ENCODE results near the gene SLC27A6. TPM values are rescaled to one million over a fixed set of nuclear protein-coding genes. Genes with fewer than 3 reads are reported as not detected.

SLC27A6 gene
- total and polyA plus RNA-seq, 10 donors = 0.06 to 1.2 (median 0.35) TPM; not detected in 6

DNA sequence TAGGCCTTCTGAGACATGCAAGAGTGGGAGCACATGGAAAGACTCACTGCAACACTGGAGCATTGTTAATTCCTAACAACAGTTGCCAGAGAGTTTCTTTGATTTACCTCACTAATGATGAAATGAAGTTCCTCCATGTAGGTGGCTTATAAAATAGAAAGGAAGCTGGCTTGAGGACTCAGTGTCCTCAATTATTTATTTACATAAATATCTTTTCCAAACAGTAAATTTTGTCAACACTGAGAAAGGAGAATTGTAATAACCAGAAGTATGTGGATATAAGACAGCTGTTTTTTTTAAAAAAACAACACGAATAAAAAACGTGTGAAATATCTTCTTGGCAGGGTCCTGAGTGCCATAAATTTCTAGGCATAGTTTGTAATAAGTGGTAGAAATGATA, 9.1 kb upstream of the SLC27A6 start:
- Histone ChIP-seq H3K4me1 (no peaks in the 10 kb centered on the region), H3K27ac (no peak overlapping the region), H3K27me3 (replicated peaks in 1 of 7) (no peaks in the 10 kb centered on the region), H3K36me3 (no peaks in the 10 kb centered on the region), H3K4me3 (no peak overlapping the region), H3K9me3 (peaks cover 0 to 14% (median 3%) of the 10 kb centered on the region in 8 donors)
- WGBS, 5 donors = 60 to 91% (median 69%) methylated on average over 2 of the region's 2 CpGs
- TF ChIP-seq, protein P1, sequence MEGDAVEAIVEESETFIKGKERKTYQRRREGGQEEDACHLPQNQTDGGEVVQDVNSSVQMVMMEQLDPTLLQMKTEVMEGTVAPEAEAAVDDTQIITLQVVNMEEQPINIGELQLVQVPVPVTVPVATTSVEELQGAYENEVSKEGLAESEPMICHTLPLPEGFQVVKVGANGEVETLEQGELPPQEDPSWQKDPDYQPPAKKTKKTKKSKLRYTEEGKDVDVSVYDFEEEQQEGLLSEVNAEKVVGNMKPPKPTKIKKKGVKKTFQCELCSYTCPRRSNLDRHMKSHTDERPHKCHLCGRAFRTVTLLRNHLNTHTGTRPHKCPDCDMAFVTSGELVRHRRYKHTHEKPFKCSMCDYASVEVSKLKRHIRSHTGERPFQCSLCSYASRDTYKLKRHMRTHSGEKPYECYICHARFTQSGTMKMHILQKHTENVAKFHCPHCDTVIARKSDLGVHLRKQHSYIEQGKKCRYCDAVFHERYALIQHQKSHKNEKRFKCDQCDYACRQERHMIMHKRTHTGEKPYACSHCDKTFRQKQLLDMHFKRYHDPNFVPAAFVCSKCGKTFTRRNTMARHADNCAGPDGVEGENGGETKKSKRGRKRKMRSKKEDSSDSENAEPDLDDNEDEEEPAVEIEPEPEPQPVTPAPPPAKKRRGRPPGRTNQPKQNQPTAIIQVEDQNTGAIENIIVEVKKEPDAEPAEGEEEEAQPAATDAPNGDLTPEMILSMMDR (IDR thresholded peaks at IDR 0.05 in 8 of 11, conservative IDR thresholded peaks at IDR 0.05 in 3 of 11) = no peak
- no peak for TF ChIP-seq POLR2A (IDR thresholded peaks at IDR 0.05)
- no peak for TF ChIP-seq POLR2AphosphoS5 (IDR thresholded peaks at IDR 0.05)
- intact Hi-C loops (cut with DNase I; ENCODE audit: low total_unique reads) = no loop called here
- DNase-seq = no peak

DNA sequence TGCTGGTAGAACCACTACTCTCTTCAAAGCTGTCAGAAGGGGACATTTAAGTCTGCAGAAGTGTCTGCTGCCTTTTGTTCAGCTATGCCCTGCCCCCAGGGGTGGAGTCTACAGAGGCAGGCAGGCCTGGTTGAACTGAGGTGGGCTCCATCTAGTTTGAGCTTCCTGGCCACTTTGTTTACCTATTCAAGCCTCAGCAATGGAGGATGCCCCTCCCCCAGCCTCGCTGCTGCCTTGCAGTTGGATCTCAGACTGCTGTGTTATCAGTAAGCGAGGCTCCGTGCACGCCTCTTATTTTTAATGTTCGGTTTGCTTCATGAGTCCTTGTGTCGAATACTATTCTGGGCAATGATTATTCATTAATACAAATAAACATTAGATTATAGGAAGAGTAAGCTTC, 3.1 kb upstream of the SLC27A6 start:
- peaks cover 0 to 14% (median 3%) of the 10 kb centered on the region in 8 donors for H3K9me3 ChIP-seq
- no peak overlapping the region for H3K4me3 ChIP-seq
- TF ChIP-seq POLR2A (IDR thresholded peaks at IDR 0.05) (no peak), POLR2AphosphoS5 (IDR thresholded peaks at IDR 0.05) (no peak)
- TF ChIP-seq, protein P1 (IDR thresholded peaks at IDR 0.05 in 8 of 11, conservative IDR thresholded peaks at IDR 0.05 in 3 of 11) = no peak
- H3K4me1 ChIP-seq = peaks cover 0 to 10% (median 3%) of the 10 kb centered on the region in 6 donors
- H3K27me3 ChIP-seq (replicated peaks in 1 of 7) = peaks cover 0 to 26% (median 4%) of the 10 kb centered on the region in 7 donors
- no peak overlapping the region for H3K27ac ChIP-seq
- H3K36me3 ChIP-seq = no peaks in the 10 kb centered on the region
- intact Hi-C loops (cut with DNase I; ENCODE audit: low total_unique reads) = no loop called here
- 78 to 91% (median 86%) methylated on average over 6 of the region's 6 CpGs for WGBS, 5 donors
- DNase-seq = no peak

DNA sequence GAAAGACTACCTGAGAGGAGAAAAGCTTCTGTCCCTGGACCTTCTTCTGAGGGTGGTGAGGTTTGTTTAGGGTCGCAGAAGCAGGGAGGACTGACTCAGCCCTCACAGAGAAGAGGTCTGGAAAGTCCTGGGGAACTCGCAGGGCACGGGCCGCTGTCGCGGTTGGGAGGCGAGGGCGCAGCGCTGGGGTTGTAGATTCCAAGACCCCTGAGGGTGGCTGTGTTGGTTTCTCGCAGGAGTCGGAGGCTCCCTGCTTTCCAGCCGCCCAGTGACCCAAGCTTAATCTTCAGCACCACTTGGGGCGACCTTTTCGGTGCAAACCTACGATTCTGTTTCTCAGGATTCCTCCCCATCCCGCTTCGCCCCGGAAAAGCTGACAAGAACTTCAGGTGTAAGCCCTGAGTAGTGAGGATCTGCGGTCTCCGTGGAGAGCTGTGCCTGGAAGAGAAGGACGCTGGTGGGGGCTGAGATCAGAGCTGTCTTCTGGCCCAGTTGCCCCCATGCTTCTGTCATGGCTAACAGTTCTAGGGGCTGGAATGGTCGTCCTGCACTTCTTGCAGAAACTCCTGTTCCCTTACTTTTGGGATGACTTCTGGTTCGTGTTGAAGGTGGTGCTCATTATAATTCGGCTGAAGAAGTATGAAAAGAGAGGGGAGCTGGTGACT, 482 bp downstream of the SLC27A6 start:
- no peak for TF ChIP-seq POLR2AphosphoS5 (IDR thresholded peaks at IDR 0.05)
- no peak for TF ChIP-seq POLR2A (IDR thresholded peaks at IDR 0.05)
- TF ChIP-seq, protein P1 (IDR thresholded peaks at IDR 0.05 in 8 of 11, conservative IDR thresholded peaks at IDR 0.05 in 3 of 11) = no peak
- peaks cover 0 to 10% (median 3%) of the 10 kb centered on the region in 6 donors for H3K4me1 ChIP-seq
- H3K9me3 ChIP-seq = peaks cover 0 to 5% (median under 1%) of the 10 kb centered on the region in 8 donors
- intact Hi-C loops (cut with DNase I; ENCODE audit: low total_unique reads) = no loop called here
- H3K4me3 ChIP-seq = peak overlapping the region in 2 of 8 donors; percentile 15 to 49
- DNase-seq = peak; percentile 67
- no peak overlapping the region for H3K27ac ChIP-seq
- H3K27me3 ChIP-seq (replicated peaks in 1 of 7) = peaks cover 0 to 26% (median 4%) of the 10 kb centered on the region in 7 donors
- WGBS, 5 donors = 46 to 66% (median 61%) methylated on average over 16 to 24 of the region's 24 CpGs
- no peaks in the 10 kb centered on the region for H3K36me3 ChIP-seq

DNA sequence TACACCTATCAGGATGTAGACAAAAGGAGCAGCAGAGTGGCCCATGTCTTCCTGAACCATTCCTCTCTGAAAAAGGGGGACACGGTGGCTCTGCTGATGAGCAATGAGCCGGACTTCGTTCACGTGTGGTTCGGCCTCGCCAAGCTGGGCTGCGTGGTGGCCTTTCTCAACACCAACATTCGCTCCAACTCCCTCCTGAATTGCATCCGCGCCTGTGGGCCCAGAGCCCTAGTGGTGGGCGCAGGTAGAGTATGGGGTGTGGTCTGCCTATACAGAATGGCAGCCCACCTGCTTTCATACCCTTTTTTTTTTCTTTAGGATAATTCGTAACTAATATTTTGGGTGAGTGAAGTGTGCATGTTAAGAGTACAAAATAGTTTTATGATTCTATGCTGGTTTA, 1.1 kb downstream of the SLC27A6 start:
- H3K9me3 ChIP-seq = peaks cover 0 to 1% (median 0%) of the 10 kb centered on the region in 8 donors
- no peaks in the 10 kb centered on the region for H3K36me3 ChIP-seq
- no peak overlapping the region for H3K4me3 ChIP-seq
- intact Hi-C loops (cut with DNase I; ENCODE audit: low total_unique reads) = no loop called here
- 91 to 96% (median 92%) methylated on average over 12 of the region's 12 CpGs for WGBS, 5 donors
- H3K27ac ChIP-seq = no peak overlapping the region
- peaks cover 0 to 10% (median 3%) of the 10 kb centered on the region in 6 donors for H3K4me1 ChIP-seq
- peaks cover 0 to 26% (median 4%) of the 10 kb centered on the region in 7 donors for H3K27me3 ChIP-seq (replicated peaks in 1 of 7)
- TF ChIP-seq POLR2A (IDR thresholded peaks at IDR 0.05) = no peak
- TF ChIP-seq, protein P1 (IDR thresholded peaks at IDR 0.05 in 8 of 11, conservative IDR thresholded peaks at IDR 0.05 in 3 of 11) = no peak
- TF ChIP-seq POLR2AphosphoS5 (IDR thresholded peaks at IDR 0.05) = no peak
- peak; percentile 50 for DNase-seq
